RKO (cell line): ENCODE measurements around the gene STAC2.

Experiments used
- DNase-seq: peaks from one replicate; pipeline ENCODE4 v3.0.0-alpha.2; 2016; ENCODE audit warnings: low spot score

The STAC2 gene

DNA sequence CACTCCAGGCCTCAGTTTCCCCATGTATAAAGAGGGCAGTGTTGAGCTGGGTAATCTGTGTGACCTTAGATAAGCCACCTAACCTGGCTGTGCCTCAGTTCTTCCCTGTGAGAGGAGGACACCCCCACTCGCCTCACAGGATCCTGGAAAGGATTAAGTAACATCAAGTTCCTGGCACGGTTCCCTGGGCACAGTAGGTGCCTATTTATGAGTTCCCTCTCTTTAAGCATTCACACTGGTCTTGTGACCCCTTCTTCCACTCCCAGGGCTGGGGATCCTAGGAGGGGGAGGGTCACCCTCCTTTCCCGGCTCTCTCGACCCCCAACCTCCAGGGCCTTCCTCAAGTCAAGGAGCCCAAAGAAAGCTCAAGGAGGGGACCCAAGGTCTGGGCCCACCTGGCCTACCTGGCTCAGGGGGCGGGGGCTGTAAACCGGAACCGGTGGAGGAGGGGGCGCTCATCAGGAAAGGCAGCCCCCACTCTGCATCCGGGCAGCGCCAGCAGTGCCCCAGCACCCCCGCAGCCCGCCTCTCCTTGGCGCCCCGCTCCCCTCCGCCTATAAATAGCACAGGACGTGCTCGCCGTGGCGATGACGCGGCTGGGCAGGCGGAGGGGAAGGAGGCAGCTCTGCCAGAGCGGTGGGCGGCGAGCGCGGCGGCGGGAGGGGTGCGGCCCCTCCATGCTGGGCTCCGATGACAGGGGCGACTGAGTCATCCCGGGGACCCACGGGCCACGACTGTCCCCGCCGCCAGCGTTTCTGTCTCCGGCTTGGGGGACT is 16.2 kb downstream of the STAC2 start:
- DNase-seq, result no peak

DNA sequence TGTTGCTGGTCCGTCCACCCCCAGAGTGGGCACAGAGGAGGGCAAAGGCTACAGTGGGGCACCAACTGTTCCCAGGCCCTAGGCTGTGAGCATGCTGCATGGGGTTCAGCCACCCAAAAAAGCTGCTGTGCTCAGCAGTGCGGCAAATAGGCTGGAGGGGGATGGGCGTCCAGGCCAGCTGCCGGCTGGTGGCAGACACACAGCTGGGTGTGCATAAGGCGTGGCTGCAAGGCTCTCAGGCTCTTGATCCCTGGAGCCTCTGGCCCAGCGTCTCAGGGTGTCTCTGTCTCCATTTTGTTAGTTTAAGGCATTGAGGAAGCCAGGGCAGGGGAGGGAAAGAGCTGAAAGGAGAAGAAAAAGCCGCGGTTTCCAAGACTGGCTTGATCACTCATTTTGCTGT is 16.9 kb downstream of the STAC2 start:
- DNase-seq, result no peak

DNA sequence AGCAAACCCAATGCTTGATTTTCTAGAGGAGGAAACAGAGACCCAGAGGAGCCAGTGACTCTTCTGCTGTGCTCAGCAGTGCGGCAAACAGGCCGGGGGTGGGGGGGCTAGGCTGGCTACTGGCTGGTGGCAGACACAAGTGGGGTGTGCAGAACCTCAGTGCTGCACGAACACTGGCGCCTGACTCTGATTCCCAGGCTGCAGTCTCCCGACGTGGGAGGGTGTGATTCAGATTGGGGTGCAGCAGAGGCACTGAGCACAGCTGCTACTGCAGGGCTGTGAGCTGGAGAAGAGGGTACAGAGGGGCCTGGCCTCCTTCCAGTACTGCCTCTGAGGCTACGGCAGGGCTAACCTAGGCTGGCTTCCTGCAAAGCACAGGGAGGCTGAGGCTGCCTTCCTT is 17.6 kb downstream of the STAC2 start:
- peak; percentile 45 for DNase-seq

DNA sequence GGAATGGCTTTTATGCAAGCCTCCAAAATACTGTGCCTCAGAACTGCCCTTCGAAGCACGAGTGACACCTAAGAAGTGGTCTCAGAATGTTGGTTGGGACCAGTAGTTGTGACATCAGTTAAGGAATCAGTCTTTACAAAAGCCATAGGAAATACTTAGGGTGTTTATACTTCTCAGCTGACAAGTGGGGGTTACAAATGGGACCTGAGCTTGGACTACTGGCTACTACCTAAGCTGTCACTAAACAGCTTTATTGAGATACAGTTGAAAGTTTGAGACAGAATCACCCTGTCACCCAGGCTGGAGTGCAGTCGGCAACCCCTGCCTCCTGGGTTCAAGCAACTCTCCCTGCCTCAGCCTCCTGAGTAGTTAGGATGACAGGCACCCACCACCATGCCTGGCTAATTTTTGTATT is 20.6 kb downstream of the STAC2 start:
- DNase-seq, result peak; percentile 45

DNA sequence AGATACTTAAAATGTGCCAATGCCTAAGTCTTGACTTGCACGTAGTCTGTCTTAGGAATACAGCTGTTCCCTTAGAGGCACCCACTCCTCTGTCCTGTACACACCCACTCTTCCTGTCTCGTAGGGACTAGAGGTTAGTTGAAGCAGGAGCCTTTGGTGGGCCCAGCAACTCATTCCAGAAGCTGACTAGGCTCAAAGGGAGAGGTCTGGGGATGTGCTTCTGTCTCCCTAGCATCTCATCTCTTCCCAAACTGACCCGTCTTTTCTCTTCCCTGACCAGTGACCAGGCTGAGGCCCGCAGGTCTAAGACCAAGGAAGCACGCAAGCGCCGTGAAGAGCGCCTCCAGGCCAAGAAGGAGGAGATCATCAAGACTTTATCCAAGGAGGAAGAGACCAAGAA is 21.5 kb downstream of the STAC2 start:
- DNase-seq, result no peak

DNA sequence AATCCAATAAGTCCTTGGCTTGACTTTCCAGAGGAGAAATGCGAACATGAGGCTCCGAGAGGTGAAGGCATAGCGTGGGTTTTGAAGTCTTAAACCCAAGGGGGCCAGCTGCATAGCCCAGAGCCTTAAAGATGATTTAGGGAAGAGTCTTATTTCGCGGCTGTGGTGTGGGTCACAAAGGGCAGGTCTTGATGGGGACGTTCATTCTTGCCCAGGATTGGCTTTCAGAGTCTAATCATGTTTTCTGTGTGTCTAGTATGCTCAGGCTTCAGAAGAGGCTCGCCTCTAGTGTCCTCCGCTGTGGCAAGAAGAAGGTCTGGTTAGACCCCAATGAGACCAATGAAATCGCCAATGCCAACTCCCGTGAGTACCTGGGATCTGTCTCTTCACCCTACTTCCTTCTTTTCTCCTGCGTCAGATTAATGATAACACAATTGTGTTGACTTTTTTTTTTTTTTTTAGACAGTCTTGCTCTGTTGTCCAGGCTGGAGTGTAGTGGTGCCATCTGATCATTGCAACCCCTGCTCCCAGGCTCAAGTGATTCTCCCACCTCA is 24.7 kb downstream of the STAC2 start:
- no peak for DNase-seq

DNA sequence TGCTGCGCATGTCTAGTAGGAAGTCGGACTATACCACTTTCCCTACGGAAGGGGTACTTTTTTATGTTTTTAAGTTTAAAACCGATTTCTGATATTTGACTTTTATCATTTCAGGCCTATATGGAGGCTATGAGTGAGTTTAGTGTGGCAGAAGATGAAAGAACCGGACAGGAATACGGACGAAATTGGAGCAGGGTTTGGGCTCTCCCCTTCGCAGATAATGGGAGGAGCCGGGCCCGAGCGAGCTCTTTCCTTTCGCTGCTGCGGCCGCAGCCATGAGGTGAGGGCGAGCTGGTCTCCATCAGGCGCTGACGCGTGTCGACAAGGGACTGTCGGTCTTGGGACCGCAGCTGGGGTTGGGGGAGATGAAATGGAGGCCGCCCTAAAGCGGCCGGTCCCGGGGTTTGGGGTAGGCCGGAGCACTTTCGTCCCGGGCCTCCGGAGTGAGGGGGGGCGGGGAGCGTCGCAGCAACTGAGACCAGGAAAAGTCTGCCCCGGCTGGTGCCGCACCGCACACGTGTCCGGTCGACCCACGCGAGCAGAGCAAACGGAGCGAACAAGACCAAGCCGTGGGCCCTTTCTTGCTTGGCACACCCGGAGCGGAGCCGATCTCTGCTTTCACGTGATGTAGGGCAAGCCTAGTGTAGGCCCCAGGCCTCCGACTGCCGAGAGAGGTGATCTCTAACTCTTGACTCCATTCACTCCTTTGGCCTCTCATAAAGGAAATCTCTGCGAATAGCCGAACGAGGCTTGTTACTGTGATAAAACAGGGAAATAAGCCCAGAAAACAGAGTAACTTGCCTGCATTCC is 25.5 kb downstream of the STAC2 start, which contains the start of gene RPL19:
Gene RPL19 (plus strand): TSS at position 214 of the 810 bp plus-strand sequence. CDS start 62 bp downstream, at position 276.
- DNase-seq, result peak; percentile 39

DNA sequence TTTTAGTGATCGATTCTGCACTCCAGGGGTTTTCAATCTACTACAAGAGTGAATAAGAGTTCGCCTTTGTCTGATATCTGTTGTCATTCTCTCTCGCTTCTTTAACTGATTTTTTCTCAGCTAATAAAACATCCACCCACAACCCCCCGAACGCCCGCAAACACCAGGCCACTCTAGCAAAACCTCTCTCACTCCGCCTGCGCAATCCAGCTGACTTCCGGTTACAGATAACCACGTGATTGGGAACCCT is 26.0 kb downstream of the STAC2 start:
- DNase-seq, result peak; percentile 95

DNA sequence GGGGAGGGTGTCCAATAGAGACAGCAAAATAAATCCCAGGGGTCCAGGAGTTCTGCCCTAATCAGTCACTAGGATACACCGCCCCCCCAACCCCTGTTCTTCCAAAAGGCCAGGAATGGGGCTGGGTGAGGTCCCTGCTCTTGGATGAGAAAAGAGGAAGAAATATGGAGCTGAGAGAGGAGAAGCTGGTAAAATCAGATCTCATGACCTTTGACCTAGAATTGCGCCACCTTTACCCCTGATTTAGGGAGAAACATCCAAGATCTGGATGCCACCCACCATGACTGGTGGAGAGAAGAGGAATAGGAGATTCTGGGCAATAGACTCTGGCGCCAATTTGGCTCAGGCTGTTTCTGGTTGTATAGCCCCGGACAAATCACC is 27.6 kb downstream of the STAC2 start:
- DNase-seq, result no peak

DNA sequence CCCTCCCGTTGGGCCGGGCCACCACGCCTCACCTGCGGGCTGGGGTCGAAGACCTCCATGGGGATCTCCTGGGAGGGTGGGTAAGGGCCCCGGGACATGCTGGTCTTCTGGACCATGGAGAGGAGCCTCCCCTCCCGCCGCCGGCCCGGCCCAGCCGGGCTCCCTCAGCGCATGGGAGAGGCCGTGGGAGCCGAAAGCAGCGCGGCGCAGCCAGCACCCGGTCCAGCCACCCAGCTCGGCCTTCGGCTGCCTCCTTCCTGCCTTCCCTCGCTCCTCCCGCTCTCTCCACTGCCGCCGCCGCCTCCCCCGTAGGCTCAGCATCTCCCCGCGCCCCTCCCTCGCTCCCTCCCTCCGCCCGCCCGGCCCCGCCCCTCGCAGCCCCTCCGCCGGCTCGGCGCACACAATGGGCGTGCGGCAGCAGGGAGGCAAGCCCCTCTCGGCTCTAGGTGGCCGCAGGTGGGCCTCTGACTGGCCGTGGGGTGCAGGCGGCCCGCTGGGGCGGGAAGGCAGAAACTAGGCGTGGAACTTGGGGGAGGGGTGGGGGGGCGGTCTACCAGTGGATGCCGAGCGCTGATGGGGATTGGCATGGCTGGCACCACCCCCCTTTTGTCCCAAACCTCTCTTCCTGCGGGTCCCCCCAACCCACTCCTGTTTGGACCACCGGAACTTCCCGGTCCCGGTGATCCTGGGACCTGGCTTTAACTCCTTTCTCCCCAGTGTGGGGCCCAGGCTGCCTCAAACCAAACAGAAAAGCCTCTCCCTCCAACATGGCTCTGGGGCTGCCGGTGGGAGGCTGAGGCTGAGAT is 28.2 kb downstream of the STAC2 start, which contains the start of gene CACNB1:
Gene CACNB1 (minus strand): TSS at position 290 of the 806 bp plus-strand sequence. CDS start 174 bp downstream, at position 116.
- peak; percentile 70 for DNase-seq

DNA sequence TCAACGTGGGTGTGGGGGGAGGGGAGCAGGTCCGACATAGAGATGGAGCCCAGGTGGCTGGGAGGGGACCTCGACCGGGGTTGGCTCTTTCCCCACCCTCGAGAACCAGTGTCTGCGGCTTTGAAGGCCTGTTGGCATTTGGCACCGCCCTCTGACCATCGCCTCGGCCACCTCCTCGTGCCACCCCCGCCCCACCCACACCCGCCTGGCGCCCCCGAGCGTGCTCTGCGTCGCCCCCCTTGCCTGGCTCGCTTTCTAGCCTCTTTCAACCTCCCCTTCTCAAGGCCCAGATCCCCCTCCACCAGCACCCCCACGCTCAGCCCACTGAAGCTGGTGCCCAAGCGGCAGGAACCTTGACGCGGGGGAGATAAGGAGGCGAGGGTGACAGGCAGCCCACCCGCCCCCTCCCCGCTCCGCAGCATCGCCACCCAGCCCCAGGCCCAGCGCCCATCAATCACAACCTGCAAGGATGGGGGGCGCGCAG is 28.9 kb downstream of the STAC2 start:
- peak; percentile 41 for DNase-seq

DNA sequence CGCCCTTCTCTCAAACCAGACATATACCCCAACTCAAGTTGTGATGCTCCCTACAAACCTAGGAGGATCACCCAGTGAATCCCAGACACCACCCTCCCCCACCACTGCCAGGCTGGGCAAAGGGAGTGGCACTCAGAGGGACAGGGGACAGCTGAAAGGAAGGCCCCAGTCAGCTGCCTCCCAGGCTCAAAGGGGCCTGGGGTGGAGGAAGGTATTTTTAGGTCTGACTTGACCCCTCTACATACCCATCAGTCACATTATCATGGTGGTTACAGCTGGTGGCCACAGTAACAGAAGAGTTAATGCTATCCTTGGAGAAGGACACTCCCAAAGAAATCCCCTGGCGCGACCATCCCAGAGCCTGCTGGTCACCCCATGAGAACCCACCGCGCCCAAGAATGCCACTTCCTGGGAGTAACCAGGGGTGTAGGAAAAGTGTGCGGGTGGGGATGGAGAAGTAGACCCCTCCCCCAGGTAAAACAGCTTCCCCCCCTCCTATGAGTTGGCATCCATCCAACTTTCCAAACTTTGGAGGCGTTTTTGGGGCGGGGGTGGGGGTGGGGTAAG is 29.4 kb downstream of the STAC2 start:
- no peak for DNase-seq

DNA sequence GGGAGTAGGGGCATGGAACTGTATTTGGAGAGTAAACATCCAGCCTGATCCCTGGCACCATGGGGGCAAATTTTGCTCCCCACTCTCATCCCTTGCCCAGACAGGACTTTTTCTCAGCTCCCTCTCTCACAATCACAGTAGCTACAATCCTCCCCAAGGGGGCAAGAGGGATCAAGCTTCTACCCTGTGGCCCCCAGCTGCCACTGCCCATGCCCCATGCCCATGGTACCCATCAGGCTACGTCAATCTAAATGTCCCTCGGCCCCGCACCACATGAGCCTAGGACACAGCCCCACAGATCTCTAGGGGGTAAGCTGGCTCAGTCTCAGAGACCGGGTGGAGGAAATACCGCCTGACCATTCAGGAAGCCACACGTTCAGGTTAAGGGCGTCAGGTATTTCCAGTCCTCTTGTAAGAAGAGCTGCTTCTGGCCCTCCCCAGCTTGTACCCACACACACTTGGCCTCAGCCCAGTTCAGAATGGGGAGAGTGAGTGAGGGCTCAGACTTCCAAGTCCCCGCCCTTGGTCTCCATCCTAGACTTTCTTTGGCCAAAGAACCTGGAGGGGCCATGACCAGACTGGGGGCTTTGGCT is 30.1 kb downstream of the STAC2 start:
- DNase-seq, result no peak

DNA sequence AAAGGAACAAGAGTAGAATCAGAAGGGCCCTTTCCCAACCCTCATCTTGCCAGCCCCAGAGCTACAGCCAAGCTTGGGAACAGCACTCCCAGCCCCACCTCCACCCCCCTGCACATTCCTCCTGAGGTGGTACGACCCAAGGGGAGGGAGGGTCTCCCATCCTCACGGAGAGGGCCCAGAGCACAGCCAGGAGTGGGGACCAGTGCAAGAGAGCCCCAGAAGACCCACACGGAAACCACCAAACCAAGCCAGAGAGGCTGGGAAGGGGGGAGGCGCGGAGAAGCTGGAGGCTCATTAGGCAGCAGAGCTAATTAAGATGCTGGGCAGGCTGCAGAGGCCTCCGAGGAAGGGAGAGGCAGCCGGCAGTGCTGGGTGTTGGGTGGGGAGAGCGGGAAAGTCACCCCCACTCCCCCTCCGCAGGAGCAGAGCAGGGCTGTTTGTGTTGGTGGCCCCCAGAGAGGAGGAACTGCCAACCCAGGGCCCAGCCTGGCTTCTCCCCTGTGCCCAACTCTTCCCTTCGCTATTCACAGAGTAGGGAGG is 30.7 kb downstream of the STAC2 start:
- DNase-seq, result no peak

DNA sequence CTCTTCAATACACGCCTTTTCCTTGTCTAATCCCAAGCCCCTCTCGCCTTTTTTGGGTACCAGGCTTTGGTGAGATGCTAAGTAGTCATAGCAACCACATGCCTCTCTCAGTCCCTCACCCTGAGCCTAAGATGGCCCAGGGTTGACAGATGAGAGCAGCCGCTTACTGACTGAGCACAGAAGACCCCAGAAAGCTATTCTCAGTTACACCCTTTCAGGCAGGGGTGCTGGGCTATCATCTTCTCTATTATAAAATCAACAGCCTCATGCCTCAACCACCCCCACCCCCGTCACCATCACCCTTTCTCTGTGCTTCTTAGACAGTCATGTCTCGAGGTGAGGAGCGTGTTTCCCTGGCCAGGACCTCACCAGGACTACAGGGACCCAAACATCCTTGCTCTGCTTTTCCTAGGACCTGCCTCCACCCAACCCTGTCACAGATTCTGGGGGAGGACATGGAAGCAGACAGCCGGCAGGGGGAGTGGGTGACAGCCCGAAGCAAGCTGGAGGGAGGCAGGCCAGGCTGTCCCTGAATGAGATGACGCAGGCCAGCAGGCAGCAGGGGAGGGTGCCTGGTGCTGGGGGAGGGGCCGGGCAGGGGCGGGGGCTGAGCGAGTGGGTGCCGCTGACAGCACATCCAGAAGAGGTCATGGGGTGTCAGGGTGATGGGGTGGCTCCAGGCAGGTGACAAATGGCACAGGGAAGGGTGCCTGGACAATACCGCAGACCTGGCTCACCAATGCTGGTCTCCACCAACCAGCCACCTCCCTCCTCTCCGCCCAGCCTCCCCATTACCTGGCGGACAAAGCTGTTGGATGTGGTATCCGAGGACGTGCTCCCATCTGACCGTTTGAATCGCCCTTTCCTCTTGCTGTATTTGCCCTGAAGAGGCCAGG is 31.4 kb downstream of the STAC2 start:
- DNase-seq, result no peak

DNA sequence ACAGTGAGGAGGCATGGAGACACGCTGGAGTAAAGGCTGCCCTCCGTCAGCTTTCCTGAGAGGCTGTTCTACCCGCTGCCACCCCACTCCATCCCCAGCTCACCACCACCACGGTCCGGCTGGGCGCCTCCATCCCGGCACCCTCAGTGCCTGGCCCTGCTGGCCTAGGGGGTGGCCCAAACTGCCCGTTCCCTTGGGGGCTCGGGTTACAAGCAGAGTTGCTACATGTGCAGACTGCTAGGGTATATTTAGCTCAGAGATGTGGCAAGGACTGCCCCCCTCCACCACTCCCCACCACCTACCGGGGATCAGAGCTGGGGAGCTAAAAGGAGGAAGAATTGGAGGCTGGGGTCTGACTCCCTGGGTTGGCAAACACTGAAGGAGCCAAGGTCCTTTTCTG is 32.4 kb downstream of the STAC2 start:
- DNase-seq, result no peak

DNA sequence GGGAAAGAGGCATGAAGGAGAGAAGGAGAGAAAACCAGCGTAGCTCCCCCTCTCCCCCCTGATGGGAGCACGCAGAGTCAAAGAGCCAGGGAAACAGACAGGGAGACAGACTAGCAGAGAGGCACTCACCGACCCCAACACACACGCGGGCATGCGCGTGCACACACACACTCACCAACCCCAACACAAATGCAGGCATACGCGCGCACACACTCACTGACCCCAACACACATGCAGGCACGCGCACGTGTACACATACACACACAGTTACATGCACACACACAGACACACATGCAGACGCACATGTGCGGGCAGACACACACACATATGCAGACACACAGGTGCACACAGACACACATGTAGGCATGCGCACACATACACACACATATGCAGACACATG is 32.8 kb downstream of the STAC2 start:
- no peak for DNase-seq

DNA sequence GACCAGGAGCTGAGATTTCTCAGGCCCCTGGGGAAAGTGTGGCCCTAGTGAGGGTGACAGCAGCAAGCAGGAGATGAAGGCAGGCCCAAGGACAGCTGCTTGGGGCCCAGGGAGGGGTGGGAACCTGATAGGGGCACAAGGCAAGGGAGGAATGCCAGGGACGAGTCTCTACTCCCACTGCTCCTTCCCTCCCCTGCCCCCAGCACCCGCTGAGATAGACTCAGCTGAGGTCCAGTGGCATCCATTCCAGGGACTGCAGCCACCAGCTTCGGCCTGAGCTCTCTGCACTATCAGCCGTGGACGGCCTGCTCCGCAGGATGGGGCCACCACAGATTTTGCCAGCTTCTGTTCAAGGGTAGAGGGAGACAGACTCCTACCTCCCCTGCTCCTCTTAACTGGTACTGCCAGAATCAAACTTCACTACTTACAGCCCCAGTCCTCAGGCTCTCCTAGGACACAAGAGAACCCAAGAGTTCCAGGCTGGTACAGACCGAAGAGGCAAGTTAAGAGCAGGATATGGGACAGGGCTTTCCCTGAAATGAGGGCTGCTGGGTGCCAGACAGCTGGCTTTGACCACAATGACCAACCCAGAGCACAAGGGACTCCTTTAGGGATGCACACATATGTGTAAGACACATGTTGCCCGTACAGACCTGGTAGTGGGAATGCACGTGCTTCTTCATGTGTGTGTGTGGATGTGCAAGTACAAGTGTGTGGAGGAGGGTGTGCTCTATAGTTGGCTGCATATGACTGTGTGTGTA is 33.8 kb downstream of the STAC2 start:
- no peak for DNase-seq

DNA sequence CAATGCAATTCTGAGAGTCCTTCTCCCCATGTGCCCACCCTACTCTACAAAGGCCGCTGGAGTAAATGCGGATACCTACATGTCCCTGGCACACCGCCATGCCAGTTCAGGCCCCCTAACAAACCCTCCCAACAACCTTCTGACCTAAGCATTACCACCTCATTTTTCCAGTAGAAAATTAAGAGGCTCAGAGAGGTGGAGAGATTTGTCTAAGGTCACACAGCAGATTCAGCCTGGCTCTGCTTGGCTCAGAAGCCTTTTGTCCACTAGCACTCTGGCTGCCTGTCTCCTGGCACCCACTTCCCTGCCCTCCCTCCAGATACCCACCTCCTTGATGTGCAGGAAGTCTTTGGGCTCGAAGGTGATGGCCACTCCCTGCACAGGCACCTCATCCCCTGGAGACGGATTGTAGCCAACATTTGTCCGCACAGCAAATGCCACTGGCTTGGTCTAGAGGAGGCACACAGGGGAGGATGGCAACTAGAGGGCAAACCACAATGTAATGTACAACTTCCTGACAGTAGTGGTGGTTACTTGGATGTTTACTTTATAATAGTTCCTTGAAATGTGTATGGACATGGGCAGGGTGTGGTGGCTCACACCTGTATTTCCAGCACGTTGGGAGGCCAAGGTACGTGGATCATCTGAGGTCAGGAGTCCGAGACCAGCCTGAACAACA is 38.5 kb downstream of the STAC2 start:
- no peak for DNase-seq
